HUDEP-2 (cell line): ENCODE results near the gene CFAP210.
"Not testable (repeated sequence)": the region's sequence is repeated elsewhere in the genome, so short reads cannot be mapped to it uniquely, and the experiment has no call there.

ENCODE experiments used
- DNase-seq, 76 experiments: peaks; one replicate each; lab custom pipeline; 2025; ENCODE audit not compliant: unreplicated experiment in 76 of 76; lab: John Stamatoyannopoulos, UW

Gene CFAP210

GRCh38 chr2:169636440-169637097 is 57.6 kb downstream of the CFAP210 start:
- DNase-seq = no peak

GRCh38 chr2:169625781-169626180 is 68.4 kb downstream of the CFAP210 start:
- DNase-seq = no peak

GRCh38 chr2:169623235-169623634 is 71.0 kb downstream of the CFAP210 start:
- no peak for DNase-seq

GRCh38 chr2:169620509-169620908 is 73.7 kb downstream of the CFAP210 start:
- no peak for DNase-seq

GRCh38 chr2:169619946-169620345 is 74.3 kb downstream of the CFAP210 start:
- no peak for DNase-seq

GRCh38 chr2:169615982-169616381 is 78.2 kb downstream of the CFAP210 start:
- not testable (repeated sequence) for DNase-seq

GRCh38 chr2:169613876-169614275 is 80.3 kb downstream of the CFAP210 start:
- no peak for DNase-seq

GRCh38 chr2:169609264-169609663 is 84.9 kb downstream of the CFAP210 start:
- no peak for DNase-seq

GRCh38 chr2:169599568-169599967 is 94.6 kb downstream of the CFAP210 start:
- no peak for DNase-seq

- no peak for DNase-seq
These were observed 95.2 kb downstream of the CFAP210 start for GRCh38 chr2:169598982-169599381.

GRCh38 chr2:169596546-169596945 is 97.7 kb downstream of the CFAP210 start:
- not testable (repeated sequence) for DNase-seq
